ENCODE data around the gene GZMB. TPM values are rescaled to one million over a fixed set of nuclear protein-coding genes. Genes with fewer than 3 reads are reported as not detected.
A peak's percentile ranks its signal among the peaks of the same experiment; 100 is the strongest.
"Not testable (repeated sequence)": the region's sequence is repeated elsewhere in the genome, so short reads cannot be mapped to it uniquely, and the experiment has no call there.

GZMB gene
- total RNA-seq, 1 experiment from 2014 or later = not detected

- H3K4me3 Mint-ChIP-seq (ENCODE audit: low read depth, unreplicated experiment) = no peak overlapping the region
- H3K27me3 Mint-ChIP-seq (ENCODE audit: unreplicated experiment) = peaks cover 26% of the 10 kb centered on the region
- CTCF ChIA-PET = no interaction called here
- H3K4me1 Mint-ChIP-seq (ENCODE audit: low read depth, unreplicated experiment) = peaks cover 8% of the 10 kb centered on the region
- H3K27ac Mint-ChIP-seq (ENCODE audit: unreplicated experiment) = no peak overlapping the region
- TF ChIP-seq, protein P1, sequence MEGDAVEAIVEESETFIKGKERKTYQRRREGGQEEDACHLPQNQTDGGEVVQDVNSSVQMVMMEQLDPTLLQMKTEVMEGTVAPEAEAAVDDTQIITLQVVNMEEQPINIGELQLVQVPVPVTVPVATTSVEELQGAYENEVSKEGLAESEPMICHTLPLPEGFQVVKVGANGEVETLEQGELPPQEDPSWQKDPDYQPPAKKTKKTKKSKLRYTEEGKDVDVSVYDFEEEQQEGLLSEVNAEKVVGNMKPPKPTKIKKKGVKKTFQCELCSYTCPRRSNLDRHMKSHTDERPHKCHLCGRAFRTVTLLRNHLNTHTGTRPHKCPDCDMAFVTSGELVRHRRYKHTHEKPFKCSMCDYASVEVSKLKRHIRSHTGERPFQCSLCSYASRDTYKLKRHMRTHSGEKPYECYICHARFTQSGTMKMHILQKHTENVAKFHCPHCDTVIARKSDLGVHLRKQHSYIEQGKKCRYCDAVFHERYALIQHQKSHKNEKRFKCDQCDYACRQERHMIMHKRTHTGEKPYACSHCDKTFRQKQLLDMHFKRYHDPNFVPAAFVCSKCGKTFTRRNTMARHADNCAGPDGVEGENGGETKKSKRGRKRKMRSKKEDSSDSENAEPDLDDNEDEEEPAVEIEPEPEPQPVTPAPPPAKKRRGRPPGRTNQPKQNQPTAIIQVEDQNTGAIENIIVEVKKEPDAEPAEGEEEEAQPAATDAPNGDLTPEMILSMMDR (IDR thresholded peaks at IDR 0.05; ENCODE audit: unreplicated experiment) = no peak
- intact Hi-C loops (cut with micrococcal nuclease; ENCODE audit: unreplicated experiment) = no loop called here
- peaks cover 2% of the 10 kb centered on the region for H3K9me3 Mint-ChIP-seq (ENCODE audit: low read depth, unreplicated experiment)
- no TSS peak for BruUV-seq (replicated peaks)
- no peaks in the 10 kb centered on the region for H3K36me3 Mint-ChIP-seq (ENCODE audit: insufficient read depth, unreplicated experiment)
- DNase-seq = no peak
Measured at GRCh38 chr14:24597403-24597802, 36.6 kb downstream of the GZMB start.

DNA sequence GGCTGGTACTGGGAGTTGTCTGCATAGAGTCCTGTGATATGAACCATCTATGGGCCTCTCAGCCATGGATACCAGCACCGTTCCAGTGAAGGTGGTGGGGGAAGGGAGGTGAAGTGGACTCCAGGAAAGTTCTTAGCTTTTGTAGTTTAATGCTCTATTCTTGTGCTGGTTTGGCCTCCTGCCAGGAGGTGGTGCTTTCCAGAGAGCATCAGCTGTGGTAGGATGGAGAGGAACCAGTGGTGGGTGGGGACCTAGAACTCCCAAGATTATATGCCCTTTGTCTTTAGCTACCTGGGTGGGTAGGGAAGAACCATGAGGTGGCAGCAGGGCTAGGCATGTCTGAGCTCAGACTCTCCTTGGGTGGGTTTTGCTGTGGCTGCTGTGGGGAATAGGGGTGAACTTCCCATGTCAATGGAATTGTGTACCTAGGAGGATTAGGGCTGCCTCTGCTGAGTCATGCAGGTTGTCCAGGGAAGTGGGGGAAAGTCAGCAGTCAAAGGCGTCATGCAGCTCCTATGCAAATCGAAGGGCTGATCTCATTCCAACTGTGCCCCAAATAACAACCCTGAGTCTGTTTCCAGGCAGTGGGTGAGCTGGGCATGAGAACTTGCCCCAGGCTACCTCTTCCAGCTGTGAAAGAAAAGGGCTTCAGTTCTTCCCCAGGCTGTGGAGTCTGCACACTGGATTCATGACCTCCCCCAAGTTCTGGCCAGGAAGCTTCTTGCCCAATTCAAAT, 38.7 kb downstream of the GZMB start:
- no peaks in the 10 kb centered on the region for H3K36me3 Mint-ChIP-seq (ENCODE audit: insufficient read depth, unreplicated experiment)
- no TSS peak for BruUV-seq (replicated peaks)
- DNase-seq = peak; percentile 12
- intact Hi-C loops (cut with micrococcal nuclease; ENCODE audit: unreplicated experiment) = no loop called here
- peaks cover 8% of the 10 kb centered on the region for H3K4me1 Mint-ChIP-seq (ENCODE audit: low read depth, unreplicated experiment)
- H3K27me3 Mint-ChIP-seq (ENCODE audit: unreplicated experiment) = peaks cover 19% of the 10 kb centered on the region
- H3K27ac Mint-ChIP-seq (ENCODE audit: unreplicated experiment) = no peak overlapping the region
- peaks cover 2% of the 10 kb centered on the region for H3K9me3 Mint-ChIP-seq (ENCODE audit: low read depth, unreplicated experiment)
- CTCF ChIA-PET = no interaction called here
- H3K4me3 Mint-ChIP-seq (ENCODE audit: low read depth, unreplicated experiment) = no peak overlapping the region
- TF ChIP-seq, protein P1 (IDR thresholded peaks at IDR 0.05; ENCODE audit: unreplicated experiment) = no peak

DNA sequence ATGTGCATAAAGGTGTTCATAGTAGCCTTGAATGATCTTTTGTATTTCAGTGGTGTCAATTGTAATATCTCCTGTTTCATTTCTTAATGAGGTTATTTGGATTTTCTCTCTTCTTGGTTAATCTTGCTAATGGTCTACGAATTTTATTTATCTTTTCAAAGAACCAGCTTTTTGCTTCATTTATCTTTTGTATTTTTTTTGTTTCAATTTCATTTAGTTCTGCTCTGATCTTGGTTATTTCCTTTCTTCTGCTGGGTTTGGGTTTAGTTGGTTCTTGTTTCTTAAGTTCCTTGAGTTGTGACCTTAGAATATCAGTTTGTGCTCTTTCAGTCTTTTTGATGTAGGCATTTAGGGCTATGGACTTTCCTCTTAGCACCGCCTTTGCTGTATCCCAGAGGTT, 43.0 kb downstream of the GZMB start:
- H3K36me3 Mint-ChIP-seq (ENCODE audit: insufficient read depth, unreplicated experiment); BruUV-seq (replicated peaks); H3K4me1 Mint-ChIP-seq (ENCODE audit: low read depth, unreplicated experiment): not testable (repeated sequence)

DNA sequence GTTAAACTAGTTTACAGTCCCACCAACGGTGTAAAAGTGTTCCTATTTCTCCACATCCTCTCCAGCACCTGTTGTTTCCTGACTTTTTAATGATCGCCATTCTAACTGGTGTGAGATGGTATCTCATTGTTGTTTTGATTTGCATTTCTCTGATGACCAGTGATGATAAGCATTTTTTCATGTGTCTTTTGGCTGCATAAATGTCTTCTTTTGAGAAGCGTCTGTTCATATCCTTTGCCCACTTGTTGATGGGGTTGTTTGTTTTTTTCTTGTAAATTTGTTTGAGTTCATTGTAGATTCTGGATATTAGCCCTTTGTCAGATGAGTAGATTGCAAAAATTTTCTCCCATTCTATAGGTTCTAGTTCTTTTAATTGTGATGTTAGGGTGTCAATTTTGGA, 49.6 kb downstream of the GZMB start:
- intact Hi-C loops (cut with micrococcal nuclease; ENCODE audit: unreplicated experiment); CTCF ChIA-PET; H3K4me3 Mint-ChIP-seq (ENCODE audit: low read depth, unreplicated experiment); H3K36me3 Mint-ChIP-seq (ENCODE audit: insufficient read depth, unreplicated experiment); H3K27me3 Mint-ChIP-seq (ENCODE audit: unreplicated experiment); H3K9me3 Mint-ChIP-seq (ENCODE audit: low read depth, unreplicated experiment); BruUV-seq (replicated peaks); DNase-seq; H3K4me1 Mint-ChIP-seq (ENCODE audit: low read depth, unreplicated experiment); H3K27ac Mint-ChIP-seq (ENCODE audit: unreplicated experiment): not testable (repeated sequence)

More for the DNA sequence above, 43.0 kb downstream of the GZMB start:
- H3K4me3 Mint-ChIP-seq (ENCODE audit: low read depth, unreplicated experiment); CTCF ChIA-PET; intact Hi-C loops (cut with micrococcal nuclease; ENCODE audit: unreplicated experiment); H3K9me3 Mint-ChIP-seq (ENCODE audit: low read depth, unreplicated experiment); H3K27ac Mint-ChIP-seq (ENCODE audit: unreplicated experiment); H3K27me3 Mint-ChIP-seq (ENCODE audit: unreplicated experiment); DNase-seq: not testable (repeated sequence)

Other genes starting within 250 kb of the GZMB start
- gene NYNRIN, start 235.2 kb downstream of the GZMB start, total RNA-seq (2022) = 7.5 and 8.4 TPM in 2 replicates
- 0.99 and 1.7 TPM in 2 replicates for gene CBLN3, start 204.5 kb downstream of the GZMB start, total RNA-seq (2022)
- gene KHNYN, start 204.2 kb downstream of the GZMB start, total RNA-seq (2022) = 47.6 and 54.6 TPM in 2 replicates
- gene SDR39U1, start 191.4 kb downstream of the GZMB start, total RNA-seq (2022) = 43.7 and 59.0 TPM in 2 replicates
- gene CMA1, start 125.9 kb downstream of the GZMB start, total RNA-seq (2022) = not detected in 2 replicates
- not detected in 2 replicates for gene CTSG, start 57.9 kb downstream of the GZMB start, total RNA-seq (2022)
- gene GZMH, start 24.5 kb downstream of the GZMB start, total RNA-seq (2022) = not detected in 2 replicates